Liver (tissue), 9 donors: ENCODE measurements around the gene SPDEF. TPM values are rescaled to one million over a fixed set of nuclear protein-coding genes. Genes with fewer than 3 reads are reported as not detected.
A peak's percentile ranks its signal among the peaks of the same experiment; 100 is the strongest.

Experiments used
- DNase-seq: peaks from one replicate; pipeline ENCODE4 v3.0.0-alpha.2; 2017; ENCODE audit warnings: low spot score
- H3K27ac ChIP-seq, 2 donors: one replicate each; pipeline ENCODE4 v1.7.0; 2013; ENCODE audit warnings: inconsistent platforms in 2 of 2, low read length in 2 of 2, control low read depth in 1 of 2, low read depth in 1 of 2, mild to moderate bottlenecking in 1 of 2
- H3K27me3 ChIP-seq, 4 donors: one replicate each; pipeline versions ENCODE4 v1.6.1 to v1.7.0; 2013; ENCODE audit warnings: low read length in 3 of 4, inconsistent platforms in 1 of 4, mild to moderate bottlenecking in 1 of 4, moderate library complexity in 1 of 4; ENCODE audit not compliant: control insufficient read depth in 4 of 4, insufficient read depth in 4 of 4
- H3K36me3 ChIP-seq, 4 donors: one replicate each; pipeline versions ENCODE4 v1.6.1 to v1.7.0; 2013; ENCODE audit warnings: low read length in 3 of 4, mild to moderate bottlenecking in 3 of 4, low read depth in 1 of 4, moderate library complexity in 1 of 4; ENCODE audit not compliant: control insufficient read depth in 4 of 4, insufficient read depth in 3 of 4
- H3K4me1 ChIP-seq, 4 donors: one replicate each; pipeline versions ENCODE4 v1.6.1 to v1.7.0; 2013; ENCODE audit warnings: low read length in 3 of 4, mild to moderate bottlenecking in 3 of 4, moderate library complexity in 1 of 4; ENCODE audit not compliant: control insufficient read depth in 4 of 4, insufficient read depth in 4 of 4
- H3K4me3 ChIP-seq, 3 donors: one replicate each; pipeline versions ENCODE4 v1.6.1 to v1.7.0; 2013; ENCODE audit warnings: low read length in 3 of 3, control low read depth in 1 of 3, low read depth in 1 of 3, mild to moderate bottlenecking in 1 of 3
- H3K9ac ChIP-seq, 2 donors: one replicate each; pipeline ENCODE4 v1.7.0; 2013; ENCODE audit warnings: low read length in 2 of 2, mild to moderate bottlenecking in 2 of 2, moderate library complexity in 2 of 2, control low read depth in 1 of 2, low read depth in 1 of 2
- H3K9me3 ChIP-seq, 4 donors: one replicate each; pipeline versions ENCODE4 v1.6.1 to v1.7.0; 2013; ENCODE audit warnings: low read length in 3 of 4; ENCODE audit not compliant: control insufficient read depth in 4 of 4
- EGR1 ChIP-seq, 2 donors: IDR thresholded peaks; 2 replicates each; pipeline ENCODE4 v1.6.1; 2016 to 2018; ENCODE audit warnings: antibody characterized with exemption in 2 of 2, low read depth in 2 of 2
- FOXA1 ChIP-seq: IDR thresholded peaks from 2 replicates; pipeline ENCODE4 v1.6.1; 2016; ENCODE audit warnings: antibody characterized with exemption
- FOXA2 ChIP-seq: IDR thresholded peaks from 2 replicates; pipeline ENCODE4 v1.6.1; 2016; ENCODE audit warnings: antibody characterized with exemption
- GABPA ChIP-seq, 2 donors: IDR thresholded peaks in 1 of 2; conservative IDR thresholded peaks in 1 of 2; 2 replicates each; pipeline ENCODE4 v1.6.1; 2016; ENCODE audit warnings: antibody characterized with exemption in 2 of 2, mild to moderate bottlenecking in 1 of 2, moderate library complexity in 1 of 2
- HNF4A ChIP-seq, 2 donors: conservative IDR thresholded peaks; 2 replicates each; pipeline ENCODE4 v1.6.1; 2016; ENCODE audit warnings: antibody characterized with exemption in 2 of 2, mild to moderate bottlenecking in 2 of 2
- HNF4G ChIP-seq: IDR thresholded peaks from 2 replicates; pipeline ENCODE4 v1.6.1; 2016; ENCODE audit warnings: antibody characterized with exemption
- NR2F2 ChIP-seq: IDR thresholded peaks from 2 replicates; pipeline ENCODE4 v1.6.1; 2016; ENCODE audit warnings: antibody characterized with exemption
- RAD21 ChIP-seq, 2 donors: IDR thresholded peaks; 2 replicates each; pipeline ENCODE4 v1.6.1; 2016; ENCODE audit warnings: antibody characterized with exemption in 2 of 2, mild to moderate bottlenecking in 2 of 2
- RXRA ChIP-seq, 2 donors: IDR thresholded peaks; 2 replicates each; pipeline ENCODE4 v1.6.1; 2017 to 2018; ENCODE audit warnings: antibody characterized with exemption in 2 of 2, mild to moderate bottlenecking in 1 of 2
- SP1 ChIP-seq: IDR thresholded peaks from 2 replicates; pipeline ENCODE4 v1.6.1; 2018; ENCODE audit warnings: antibody characterized with exemption, mild to moderate bottlenecking
- TAF1 ChIP-seq: conservative IDR thresholded peaks from 2 replicates; pipeline ENCODE4 v1.6.1; 2016; ENCODE audit warnings: antibody characterized with exemption, mild to moderate bottlenecking
- YY1 ChIP-seq: IDR thresholded peaks from 2 replicates; pipeline ENCODE4 v1.6.1; 2016; ENCODE audit warnings: antibody characterized with exemption, mild to moderate bottlenecking
- WGBS: extraction: QIAGEN DNeasy Blood & Tissue Kit; methylation state at CpG from one replicate; pipeline ENCODE4 v1.1.7; 2013; 5-methylcytosine and 5-hydroxymethylcytosine counted together
- polyA plus RNA-seq, 2 donors: library from polyadenylated mRNA; stranded (reverse) in 1 of 2; unstranded in 1 of 2; fragments of 200-250 nt in 1 of 2; fragments of >200 nt in 1 of 2; fragmentation: Nextera tagmentation in 1 of 2; extraction: Ambion mirVana in 1 of 2; gene quantifications; one replicate each; pipeline versions ENCODE4 v1.2.1 to v1.2.3, GENCODE V29; 2013 to 2015
- total RNA-seq, 2 donors: library from RNA; depleted of rRNA; stranded (reverse); fragments of >200 nt; gene quantifications; one replicate each; pipeline ENCODE4 v1.2.3, GENCODE V29; 2014
- TF ChIP-seq, protein P1 (sequence below): IDR thresholded peaks from 2 replicates; pipeline ENCODE4 v1.6.1; 2016; ENCODE audit warnings: antibody characterized with exemption, mild to moderate bottlenecking
- TF ChIP-seq, protein P2 (sequence below): IDR thresholded peaks from 2 replicates; pipeline ENCODE4 v1.6.1; 2016; ENCODE audit warnings: antibody characterized with exemption
- TF ChIP-seq, protein P3 (sequence below): fragments of 150-350 bp; IDR thresholded peaks from 2 replicates; pipeline ENCODE4 v1.5.1; 2017; ENCODE audit warnings: improper control_type of control experiment, low read depth, low read length; ENCODE audit not compliant: missing input control
- TF ChIP-seq, protein P4 (sequence below): IDR thresholded peaks from 2 replicates; pipeline ENCODE4 v1.6.1; 2016; ENCODE audit warnings: antibody characterized with exemption
- TF ChIP-seq, protein P5 (sequence below): IDR thresholded peaks from 2 replicates; pipeline ENCODE4 v1.6.1; 2016; ENCODE audit warnings: antibody characterized with exemption
- donor health status: healthy.
- donor health status: healthy.
- donor health status: healthy.
- donor health status: healthy.
- donor health status: healthy.

The SPDEF gene
- total and polyA plus RNA-seq, 4 donors: 0.05 to 0.09 TPM; not detected in 2

DNA sequence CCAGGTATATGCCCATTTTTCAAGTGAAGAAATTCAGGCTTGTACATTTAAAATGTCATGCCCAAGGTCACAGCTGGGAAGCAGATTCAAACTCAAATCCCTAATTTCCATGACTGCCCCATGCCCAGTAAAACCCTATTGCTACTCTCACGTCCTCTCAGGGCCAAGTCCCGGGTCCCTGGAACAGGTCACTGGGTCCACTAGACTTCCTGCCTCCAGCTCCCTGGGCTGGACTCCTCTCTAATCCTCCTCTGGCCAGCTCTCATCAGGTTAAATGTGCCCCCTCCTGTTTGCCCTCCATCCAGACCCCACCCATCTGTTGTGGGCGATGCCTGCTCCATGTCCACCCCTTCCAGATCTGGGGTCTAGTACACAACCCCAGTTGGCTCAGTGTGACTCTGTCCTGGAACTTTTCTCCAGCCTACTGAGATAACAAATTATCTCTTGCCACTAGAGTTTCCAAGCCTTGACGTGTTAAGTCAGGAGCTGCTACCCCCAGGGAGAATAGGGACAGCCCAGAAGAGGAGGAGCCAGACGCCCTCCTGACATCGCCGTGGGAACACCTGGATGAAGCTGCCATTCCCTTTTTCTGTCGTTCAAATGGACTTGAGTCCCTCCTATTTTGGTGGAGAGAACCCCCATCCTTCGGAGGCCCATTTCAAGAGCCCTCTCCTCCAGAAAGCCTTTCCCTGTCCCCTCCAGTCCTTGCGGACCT lies 3.7 kb upstream of the SPDEF start:
- Histone ChIP-seq H3K27ac (no peak overlapping the region), H3K9me3 (peaks cover 0 to 5% (median 2%) of the 10 kb centered on the region in 4 donors), H3K4me3 (no peak overlapping the region), H3K4me1 (no peaks in the 10 kb centered on the region), H3K36me3 (no peaks in the 10 kb centered on the region), H3K27me3 (no peaks in the 10 kb centered on the region), H3K9ac (no peak overlapping the region)
- 85% methylated on average over 10 of the region's 10 CpGs for WGBS
- TF ChIP-seq FOXA2 (no peak), RXRA (IDR thresholded peaks at IDR 0.05) (no peak), FOXA1 (no peak), EGR1 (IDR thresholded peaks at IDR 0.05; ENCODE audit: low read depth in 2 of 2) (no peak), HNF4G (no peak), SP1 (no peak), RAD21 (IDR thresholded peaks at IDR 0.05) (no peak), NR2F2 (no peak), TAF1 (no peak), HNF4A (conservative IDR thresholded peaks at IDR 0.05) (no peak), YY1 (no peak), GABPA (IDR thresholded peaks at IDR 0.05 in 1 of 2, conservative IDR thresholded peaks at IDR 0.05 in 1 of 2) (no peak)
- TF ChIP-seq, protein P1, sequence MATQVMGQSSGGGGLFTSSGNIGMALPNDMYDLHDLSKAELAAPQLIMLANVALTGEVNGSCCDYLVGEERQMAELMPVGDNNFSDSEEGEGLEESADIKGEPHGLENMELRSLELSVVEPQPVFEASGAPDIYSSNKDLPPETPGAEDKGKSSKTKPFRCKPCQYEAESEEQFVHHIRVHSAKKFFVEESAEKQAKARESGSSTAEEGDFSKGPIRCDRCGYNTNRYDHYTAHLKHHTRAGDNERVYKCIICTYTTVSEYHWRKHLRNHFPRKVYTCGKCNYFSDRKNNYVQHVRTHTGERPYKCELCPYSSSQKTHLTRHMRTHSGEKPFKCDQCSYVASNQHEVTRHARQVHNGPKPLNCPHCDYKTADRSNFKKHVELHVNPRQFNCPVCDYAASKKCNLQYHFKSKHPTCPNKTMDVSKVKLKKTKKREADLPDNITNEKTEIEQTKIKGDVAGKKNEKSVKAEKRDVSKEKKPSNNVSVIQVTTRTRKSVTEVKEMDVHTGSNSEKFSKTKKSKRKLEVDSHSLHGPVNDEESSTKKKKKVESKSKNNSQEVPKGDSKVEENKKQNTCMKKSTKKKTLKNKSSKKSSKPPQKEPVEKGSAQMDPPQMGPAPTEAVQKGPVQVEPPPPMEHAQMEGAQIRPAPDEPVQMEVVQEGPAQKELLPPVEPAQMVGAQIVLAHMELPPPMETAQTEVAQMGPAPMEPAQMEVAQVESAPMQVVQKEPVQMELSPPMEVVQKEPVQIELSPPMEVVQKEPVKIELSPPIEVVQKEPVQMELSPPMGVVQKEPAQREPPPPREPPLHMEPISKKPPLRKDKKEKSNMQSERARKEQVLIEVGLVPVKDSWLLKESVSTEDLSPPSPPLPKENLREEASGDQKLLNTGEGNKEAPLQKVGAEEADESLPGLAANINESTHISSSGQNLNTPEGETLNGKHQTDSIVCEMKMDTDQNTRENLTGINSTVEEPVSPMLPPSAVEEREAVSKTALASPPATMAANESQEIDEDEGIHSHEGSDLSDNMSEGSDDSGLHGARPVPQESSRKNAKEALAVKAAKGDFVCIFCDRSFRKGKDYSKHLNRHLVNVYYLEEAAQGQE: no peak
- TF ChIP-seq, protein P2, sequence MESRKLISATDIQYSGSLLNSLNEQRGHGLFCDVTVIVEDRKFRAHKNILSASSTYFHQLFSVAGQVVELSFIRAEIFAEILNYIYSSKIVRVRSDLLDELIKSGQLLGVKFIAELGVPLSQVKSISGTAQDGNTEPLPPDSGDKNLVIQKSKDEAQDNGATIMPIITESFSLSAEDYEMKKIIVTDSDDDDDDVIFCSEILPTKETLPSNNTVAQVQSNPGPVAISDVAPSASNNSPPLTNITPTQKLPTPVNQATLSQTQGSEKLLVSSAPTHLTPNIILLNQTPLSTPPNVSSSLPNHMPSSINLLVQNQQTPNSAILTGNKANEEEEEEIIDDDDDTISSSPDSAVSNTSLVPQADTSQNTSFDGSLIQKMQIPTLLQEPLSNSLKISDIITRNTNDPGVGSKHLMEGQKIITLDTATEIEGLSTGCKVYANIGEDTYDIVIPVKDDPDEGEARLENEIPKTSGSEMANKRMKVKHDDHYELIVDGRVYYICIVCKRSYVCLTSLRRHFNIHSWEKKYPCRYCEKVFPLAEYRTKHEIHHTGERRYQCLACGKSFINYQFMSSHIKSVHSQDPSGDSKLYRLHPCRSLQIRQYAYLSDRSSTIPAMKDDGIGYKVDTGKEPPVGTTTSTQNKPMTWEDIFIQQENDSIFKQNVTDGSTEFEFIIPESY: no peak
- TF ChIP-seq, protein P3, sequence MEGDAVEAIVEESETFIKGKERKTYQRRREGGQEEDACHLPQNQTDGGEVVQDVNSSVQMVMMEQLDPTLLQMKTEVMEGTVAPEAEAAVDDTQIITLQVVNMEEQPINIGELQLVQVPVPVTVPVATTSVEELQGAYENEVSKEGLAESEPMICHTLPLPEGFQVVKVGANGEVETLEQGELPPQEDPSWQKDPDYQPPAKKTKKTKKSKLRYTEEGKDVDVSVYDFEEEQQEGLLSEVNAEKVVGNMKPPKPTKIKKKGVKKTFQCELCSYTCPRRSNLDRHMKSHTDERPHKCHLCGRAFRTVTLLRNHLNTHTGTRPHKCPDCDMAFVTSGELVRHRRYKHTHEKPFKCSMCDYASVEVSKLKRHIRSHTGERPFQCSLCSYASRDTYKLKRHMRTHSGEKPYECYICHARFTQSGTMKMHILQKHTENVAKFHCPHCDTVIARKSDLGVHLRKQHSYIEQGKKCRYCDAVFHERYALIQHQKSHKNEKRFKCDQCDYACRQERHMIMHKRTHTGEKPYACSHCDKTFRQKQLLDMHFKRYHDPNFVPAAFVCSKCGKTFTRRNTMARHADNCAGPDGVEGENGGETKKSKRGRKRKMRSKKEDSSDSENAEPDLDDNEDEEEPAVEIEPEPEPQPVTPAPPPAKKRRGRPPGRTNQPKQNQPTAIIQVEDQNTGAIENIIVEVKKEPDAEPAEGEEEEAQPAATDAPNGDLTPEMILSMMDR: no peak
- TF ChIP-seq, protein P4, sequence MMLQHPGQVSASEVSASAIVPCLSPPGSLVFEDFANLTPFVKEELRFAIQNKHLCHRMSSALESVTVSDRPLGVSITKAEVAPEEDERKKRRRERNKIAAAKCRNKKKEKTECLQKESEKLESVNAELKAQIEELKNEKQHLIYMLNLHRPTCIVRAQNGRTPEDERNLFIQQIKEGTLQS: no peak
- TF ChIP-seq, protein P5, sequence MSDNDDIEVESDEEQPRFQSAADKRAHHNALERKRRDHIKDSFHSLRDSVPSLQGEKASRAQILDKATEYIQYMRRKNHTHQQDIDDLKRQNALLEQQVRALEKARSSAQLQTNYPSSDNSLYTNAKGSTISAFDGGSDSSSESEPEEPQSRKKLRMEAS: no peak
- peak; percentile 57 for DNase-seq
